Lower leg skin (tissue), 3 donors: ENCODE data around the gene EYA2.

Source experiments
- POLR2A ChIP-seq, 2 donors: fragments of 450-650 bp; IDR thresholded peaks; one replicate each; pipeline ENCODE4 v1.6.1; 2016 to 2017; ENCODE audit warnings: antibody characterized with exemption in 2 of 2, mild to moderate bottlenecking in 1 of 2, moderate library complexity in 1 of 2
- TF ChIP-seq, protein P1 (sequence below), 3 donors: fragments of 450-650 bp; IDR thresholded peaks; one replicate each; pipeline ENCODE4 v1.5.1; 2016; ENCODE audit warnings: antibody characterized with exemption in 3 of 3, mild to moderate bottlenecking in 3 of 3, moderate library complexity in 2 of 3

DNA sequence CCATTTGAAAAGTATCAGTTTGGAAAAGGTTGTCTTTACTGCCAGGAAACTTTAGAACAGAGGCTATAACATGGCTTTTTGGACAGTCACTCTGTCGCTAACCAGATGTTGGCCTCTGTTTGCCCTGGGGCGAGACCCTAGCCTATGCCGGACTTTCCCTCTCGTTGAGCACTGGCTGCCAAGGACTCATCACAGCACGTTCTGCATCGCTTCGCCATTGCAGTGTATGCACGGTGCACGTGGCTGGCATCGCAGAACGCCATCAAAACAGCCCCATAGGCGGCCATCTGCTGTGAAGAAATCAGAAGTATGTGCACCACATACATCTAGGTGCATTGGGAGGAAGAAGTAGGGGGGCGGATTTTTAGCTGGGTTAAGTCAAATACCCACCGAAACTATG lies 156.4 kb downstream of the EYA2 start:
- TF ChIP-seq POLR2A (IDR thresholded peaks at IDR 0.05): no peak
- TF ChIP-seq, protein P1, sequence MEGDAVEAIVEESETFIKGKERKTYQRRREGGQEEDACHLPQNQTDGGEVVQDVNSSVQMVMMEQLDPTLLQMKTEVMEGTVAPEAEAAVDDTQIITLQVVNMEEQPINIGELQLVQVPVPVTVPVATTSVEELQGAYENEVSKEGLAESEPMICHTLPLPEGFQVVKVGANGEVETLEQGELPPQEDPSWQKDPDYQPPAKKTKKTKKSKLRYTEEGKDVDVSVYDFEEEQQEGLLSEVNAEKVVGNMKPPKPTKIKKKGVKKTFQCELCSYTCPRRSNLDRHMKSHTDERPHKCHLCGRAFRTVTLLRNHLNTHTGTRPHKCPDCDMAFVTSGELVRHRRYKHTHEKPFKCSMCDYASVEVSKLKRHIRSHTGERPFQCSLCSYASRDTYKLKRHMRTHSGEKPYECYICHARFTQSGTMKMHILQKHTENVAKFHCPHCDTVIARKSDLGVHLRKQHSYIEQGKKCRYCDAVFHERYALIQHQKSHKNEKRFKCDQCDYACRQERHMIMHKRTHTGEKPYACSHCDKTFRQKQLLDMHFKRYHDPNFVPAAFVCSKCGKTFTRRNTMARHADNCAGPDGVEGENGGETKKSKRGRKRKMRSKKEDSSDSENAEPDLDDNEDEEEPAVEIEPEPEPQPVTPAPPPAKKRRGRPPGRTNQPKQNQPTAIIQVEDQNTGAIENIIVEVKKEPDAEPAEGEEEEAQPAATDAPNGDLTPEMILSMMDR (IDR thresholded peaks at IDR 0.05): no peak
